Keratinocyte (primary cell): Measurements from ENCODE around the gene SEMA4D. TPM values are rescaled to one million over a fixed set of nuclear protein-coding genes. Genes with fewer than 3 reads are reported as not detected.

ENCODE experiments used
- DNase-seq: peaks from one replicate; pipeline ENCODE4 v3.0.0-alpha.2; 2011; ENCODE audit warnings: low read depth, missing footprints, low spot score
- FAIRE-seq: peaks from 2 replicates; lab custom pipeline; 2011; peaks lifted over from hg19 to GRCh38; lab: Jason Lieb, UNC
- H2AFZ ChIP-seq: 2 replicates; pipeline ENCODE4 v1.6.0; 2012; ENCODE audit warnings: low read length, control low read depth, inconsistent platforms; ENCODE audit not compliant: control insufficient read depth
- H3K27ac ChIP-seq: 2 replicates; pipeline ENCODE4 v1.5.1; 2011; ENCODE audit warnings: low read length; ENCODE audit not compliant: control insufficient read depth, insufficient read depth
- H3K27me3 ChIP-seq: 3 replicates; pipeline ENCODE4 v1.6.0; 2011; ENCODE audit warnings: low read length; ENCODE audit not compliant: control insufficient read depth, insufficient read depth; ENCODE audit errors: extremely low read depth
- H3K36me3 ChIP-seq, 2 experiments: 2 replicates in 1 of 2; 3 replicates in 1 of 2; pipeline ENCODE4 v1.5.1; 2011; ENCODE audit warnings: low read length in 2 of 2, mild to moderate bottlenecking in 1 of 2; ENCODE audit not compliant: control insufficient read depth in 2 of 2, insufficient read depth in 2 of 2; ENCODE audit errors: extremely low read depth in 1 of 2
- H3K4me1 ChIP-seq: 3 replicates; pipeline ENCODE4 v1.5.1; 2011; ENCODE audit warnings: low read length; ENCODE audit not compliant: control insufficient read depth, insufficient read depth; ENCODE audit errors: extremely low read depth
- H3K4me2 ChIP-seq: 3 replicates; pipeline ENCODE4 v1.6.0; 2011; ENCODE audit warnings: low read depth, low read length; ENCODE audit not compliant: control insufficient read depth, insufficient read depth; ENCODE audit errors: extremely low read depth
- H3K4me3 ChIP-seq, 3 experiments: fragments of 200-600 bp in 1 of 3; sonication (generic) in 1 of 3; 2 replicates in 2 of 3; 3 replicates in 1 of 3; pipeline ENCODE4 v1.5.1; 2011 to 2016; ENCODE audit warnings: low read length in 3 of 3, mild to moderate bottlenecking in 3 of 3, control low read depth in 2 of 3, inconsistent platforms in 1 of 3, low read depth in 1 of 3, mixed read lengths in 1 of 3, mixed run types in 1 of 3, moderate library complexity in 1 of 3; ENCODE audit not compliant: control insufficient read depth in 2 of 3, insufficient read depth in 2 of 3; ENCODE audit errors: extremely low read depth in 1 of 3
- H3K79me2 ChIP-seq: 2 replicates; pipeline ENCODE4 v1.6.0; 2012; ENCODE audit warnings: low read length; ENCODE audit not compliant: control insufficient read depth, insufficient read depth
- H3K9ac ChIP-seq: 3 replicates; pipeline ENCODE4 v1.6.0; 2011; ENCODE audit warnings: low read length; ENCODE audit not compliant: control insufficient read depth, insufficient read depth; ENCODE audit errors: extremely low read depth
- H3K9me1 ChIP-seq: 3 replicates; pipeline ENCODE4 v1.6.0; 2011; ENCODE audit warnings: low read length; ENCODE audit not compliant: control insufficient read depth, insufficient read depth; ENCODE audit errors: extremely low read depth
- H3K9me3 ChIP-seq: 2 replicates; pipeline ENCODE4 v1.5.1; 2012; ENCODE audit warnings: low read depth, low read length; ENCODE audit not compliant: control insufficient read depth
- H4K20me1 ChIP-seq: 3 replicates; pipeline ENCODE4 v1.6.0; 2011; ENCODE audit warnings: low read length; ENCODE audit not compliant: control insufficient read depth, insufficient read depth; ENCODE audit errors: extremely low read depth
- EZH2 ChIP-seq: IDR thresholded peaks from one replicate; pipeline ENCODE4 v1.6.1; 2012; ENCODE audit warnings: inconsistent platforms, mild to moderate bottlenecking, low read length, moderate library complexity
- dilution Hi-C: fragments of 300-500 bp; cut with MboI; formaldehyde crosslinking; loops from one replicate; pipeline ENCODE4 v1.7.0; 2020; ENCODE audit warnings: low sequenced_read_pairs; ENCODE audit not compliant: extremely low pct_ligation_motif_present
- polyA plus RNA-seq, 5 experiments: library from polyadenylated mRNA; depleted of rRNA in 3 of 5; stranded (reverse) in 3 of 5; stranded (forward) in 1 of 5; unstranded in 1 of 5; fragments of >200 nt; gene quantifications; 1 replicate in 1 of 5; 2 replicates in 3 of 5; 3 replicates in 1 of 5; pipeline versions ENCODE4 v1.2.1 to v1.2.3, GENCODE V29; 2011 to 2012; ENCODE audit warnings: missing spikeins in 2 of 5, low read depth in 1 of 5, low replicate concordance in 1 of 5
- TF ChIP-seq, protein P1 (sequence below), 3 experiments: IDR thresholded peaks in 1 of 3; conservative IDR thresholded peaks in 1 of 3; optimal IDR thresholded peaks in 1 of 3; 2 replicates in 2 of 3; 3 replicates in 1 of 3; pipeline versions ENCODE3 to v1.5.1; 2011; ENCODE audit warnings: low read length in 3 of 3, mild to moderate bottlenecking in 3 of 3, moderate library complexity in 2 of 3, control low read depth in 1 of 3, inconsistent platforms in 1 of 3; ENCODE audit not compliant: insufficient read depth in 2 of 3; ENCODE audit errors: extremely low read depth in 1 of 3

The SEMA4D gene
- polyA plus RNA-seq, 1 donor (not counting 4 experiments of a cell fraction or from before 2014, with no cell fraction given): 0.43 TPM

DNA sequence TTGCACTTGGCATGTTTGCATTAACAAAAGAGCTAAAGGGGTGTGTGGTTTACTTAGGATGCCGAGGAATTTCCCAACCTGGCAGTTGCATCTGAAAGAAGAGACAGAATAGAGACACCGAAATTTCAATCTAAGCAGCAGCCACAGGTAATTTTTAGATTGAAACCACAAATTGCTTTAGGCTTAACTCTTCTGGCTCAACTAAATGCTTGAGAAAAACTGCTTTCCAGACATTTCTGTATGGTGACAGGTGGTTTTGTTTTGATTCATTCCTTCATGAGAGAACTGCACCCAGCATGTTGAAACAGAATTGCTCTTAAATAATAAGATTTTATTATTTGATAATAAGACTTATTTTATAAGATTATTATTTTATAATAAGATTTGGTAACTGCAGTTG lies 158.1 kb downstream of the SEMA4D start:
- no peak overlapping the region for H3K4me3 ChIP-seq
- H3K36me3 ChIP-seq: peaks cover 6 to 12% of the 10 kb centered on the region in 2 experiments
- no peaks in the 10 kb centered on the region for H3K79me2 ChIP-seq
- H3K4me1 ChIP-seq: no peaks in the 10 kb centered on the region
- H3K27ac ChIP-seq: no peak overlapping the region
- no peaks in the 10 kb centered on the region for H3K27me3 ChIP-seq
- H4K20me1 ChIP-seq: no peaks in the 10 kb centered on the region
- H3K9me3 ChIP-seq: no peaks in the 10 kb centered on the region
- dilution Hi-C loops: no loop called here
- no peak for TF ChIP-seq EZH2
- TF ChIP-seq, protein P1, sequence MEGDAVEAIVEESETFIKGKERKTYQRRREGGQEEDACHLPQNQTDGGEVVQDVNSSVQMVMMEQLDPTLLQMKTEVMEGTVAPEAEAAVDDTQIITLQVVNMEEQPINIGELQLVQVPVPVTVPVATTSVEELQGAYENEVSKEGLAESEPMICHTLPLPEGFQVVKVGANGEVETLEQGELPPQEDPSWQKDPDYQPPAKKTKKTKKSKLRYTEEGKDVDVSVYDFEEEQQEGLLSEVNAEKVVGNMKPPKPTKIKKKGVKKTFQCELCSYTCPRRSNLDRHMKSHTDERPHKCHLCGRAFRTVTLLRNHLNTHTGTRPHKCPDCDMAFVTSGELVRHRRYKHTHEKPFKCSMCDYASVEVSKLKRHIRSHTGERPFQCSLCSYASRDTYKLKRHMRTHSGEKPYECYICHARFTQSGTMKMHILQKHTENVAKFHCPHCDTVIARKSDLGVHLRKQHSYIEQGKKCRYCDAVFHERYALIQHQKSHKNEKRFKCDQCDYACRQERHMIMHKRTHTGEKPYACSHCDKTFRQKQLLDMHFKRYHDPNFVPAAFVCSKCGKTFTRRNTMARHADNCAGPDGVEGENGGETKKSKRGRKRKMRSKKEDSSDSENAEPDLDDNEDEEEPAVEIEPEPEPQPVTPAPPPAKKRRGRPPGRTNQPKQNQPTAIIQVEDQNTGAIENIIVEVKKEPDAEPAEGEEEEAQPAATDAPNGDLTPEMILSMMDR (optimal IDR thresholded peaks at IDR 0.05 in 1 of 3, IDR thresholded peaks at IDR 0.05 in 1 of 3, conservative IDR thresholded peaks at IDR 0.05 in 1 of 3; ENCODE audit: extremely low read depth in 1 of 3, insufficient read depth in 2 of 3, low read length in 3 of 3): no peak
- H3K9me1 ChIP-seq: peaks cover 2% of the 10 kb centered on the region
- H2AFZ ChIP-seq: no peak overlapping the region
- no peak overlapping the region for H3K4me2 ChIP-seq
- FAIRE-seq (no peak), DNase-seq (no peak)
- no peak overlapping the region for H3K9ac ChIP-seq

DNA sequence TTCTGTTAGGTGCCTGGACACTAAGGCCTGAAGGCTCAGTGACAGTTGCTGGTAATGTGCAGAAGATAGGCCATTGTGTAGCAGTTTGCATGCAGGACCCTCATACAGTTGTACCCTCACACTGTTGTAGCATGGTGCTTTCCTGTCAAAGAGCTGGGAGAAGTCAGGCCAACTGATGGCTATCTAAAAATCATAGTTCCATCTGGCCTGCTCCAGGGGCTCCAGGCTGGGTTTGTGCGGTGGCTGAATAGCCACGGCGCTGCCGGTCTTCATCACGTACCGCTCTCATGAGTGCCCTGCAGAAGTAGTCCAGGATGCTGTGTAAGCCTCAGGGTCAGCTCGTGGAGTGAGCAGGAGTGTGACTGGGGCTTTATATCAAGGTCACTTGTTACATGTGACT lies 167.4 kb downstream of the SEMA4D start:
- no peak overlapping the region for H3K27ac ChIP-seq
- H3K4me1 ChIP-seq: no peaks in the 10 kb centered on the region
- no peak overlapping the region for H2AFZ ChIP-seq
- H3K27me3 ChIP-seq: no peaks in the 10 kb centered on the region
- H3K9me3 ChIP-seq: no peaks in the 10 kb centered on the region
- H3K4me3 ChIP-seq: no peak overlapping the region
- TF ChIP-seq, protein P1 (optimal IDR thresholded peaks at IDR 0.05 in 1 of 3, IDR thresholded peaks at IDR 0.05 in 1 of 3, conservative IDR thresholded peaks at IDR 0.05 in 1 of 3; ENCODE audit: extremely low read depth in 1 of 3, insufficient read depth in 2 of 3, low read length in 3 of 3): no peak
- TF ChIP-seq EZH2: no peak
- no peak overlapping the region for H3K4me2 ChIP-seq
- no peak overlapping the region for H3K9ac ChIP-seq
- no peaks in the 10 kb centered on the region for H3K79me2 ChIP-seq
- peaks cover 14 to 25% of the 10 kb centered on the region in 2 experiments for H3K36me3 ChIP-seq
- DNase-seq: no peak
- H4K20me1 ChIP-seq: no peaks in the 10 kb centered on the region
- FAIRE-seq: no peak
- dilution Hi-C loops: no loop called here
- no peaks in the 10 kb centered on the region for H3K9me1 ChIP-seq
